ENCODE results near the gene C5. TPM values are rescaled to one million over a fixed set of nuclear protein-coding genes. Genes with fewer than 3 reads are reported as not detected.

Gene C5
- total RNA-seq, 4 donors from 2014 or later: 5.2 to 7.2 (median 6.2) TPM

- ATAC-seq (ENCODE audit: low FRiP score): no peak
- no peak for DNase-seq (ENCODE audit: low spot score)
- no peak for TF ChIP-seq CTCF (IDR thresholded peaks at IDR 0.05)
Observed at GRCh38 chr9:120947222-120947621, 102.9 kb downstream of the C5 start.

- ATAC-seq (ENCODE audit: low FRiP score) (no peak), DNase-seq (ENCODE audit: low spot score) (no peak)
- TF ChIP-seq CTCF (IDR thresholded peaks at IDR 0.05): no peak
Observed at GRCh38 chr9:120946259-120946658, 103.8 kb downstream of the C5 start.

GRCh38 chr9:120944948-120945347, 105.1 kb downstream of the C5 start:
- ATAC-seq (ENCODE audit: low FRiP score): no peak
- no peak for DNase-seq (ENCODE audit: low spot score)
- no peak for TF ChIP-seq CTCF (IDR thresholded peaks at IDR 0.05)

- ATAC-seq (ENCODE audit: low FRiP score) (no peak), DNase-seq (ENCODE audit: low spot score) (no peak)
- TF ChIP-seq CTCF (IDR thresholded peaks at IDR 0.05): no peak
Observed at GRCh38 chr9:120944434-120944843, 105.6 kb downstream of the C5 start.

GRCh38 chr9:120942186-120943001, 107.7 kb downstream of the C5 start:
- TF ChIP-seq CTCF (IDR thresholded peaks at IDR 0.05): no peak
- ATAC-seq (ENCODE audit: low FRiP score) (peak; percentile 27), DNase-seq (ENCODE audit: low spot score) (no peak)

- no peak for DNase-seq (ENCODE audit: low spot score)
Observed at GRCh38 chr9:120941046-120941770, 108.9 kb downstream of the C5 start.

More at GRCh38 chr9:120941046-120941770, 108.9 kb downstream of the C5 start:
- peak; percentile 69 for ATAC-seq (ENCODE audit: low FRiP score)
- no peak for TF ChIP-seq CTCF (IDR thresholded peaks at IDR 0.05)

Data from omental fat pad (tissue), 4 donors.